GM06990 (cell line): ENCODE measurements around the gene LRP1B.

Experiments used
- DNase-seq: peaks from one replicate; pipeline ENCODE4 v3.0.0-alpha.2; 2011; ENCODE audit not compliant: insufficient read length; ENCODE audit errors: extremely low read depth
- H3K27me3 ChIP-seq: replicated peaks from 2 replicates; pipeline ENCODE4 v1.6.0; 2011; ENCODE audit warnings: low read length; ENCODE audit not compliant: control insufficient read depth, insufficient read depth
- H3K36me3 ChIP-seq: 2 replicates; pipeline ENCODE4 v1.5.1; 2011; ENCODE audit warnings: low read length; ENCODE audit not compliant: control insufficient read depth, insufficient read depth
- H3K4me3 ChIP-seq: replicated peaks from 2 replicates; pipeline ENCODE4 v1.5.1; 2011; ENCODE audit warnings: low read depth, mild to moderate bottlenecking, control low read depth, low read length
- CTCF ChIP-seq: IDR thresholded peaks from 2 replicates; pipeline ENCODE4 v1.5.1; 2011; ENCODE audit warnings: low read length, control low read depth, mild to moderate bottlenecking, inconsistent platforms; ENCODE audit not compliant: insufficient read depth, poor library complexity, severe bottlenecking

The LRP1B gene

GRCh38 chr2:141105763-141106162 lies 1025.1 kb downstream of the LRP1B start:
- Histone ChIP-seq H3K36me3 (no peaks in the 10 kb centered on the region), H3K27me3 (no peaks in the 10 kb centered on the region), H3K4me3 (no peak overlapping the region)
- TF ChIP-seq CTCF = no peak
- no peak for DNase-seq

- no peak for TF ChIP-seq CTCF
Observed at GRCh38 chr2:141103216-141103615, 1027.6 kb downstream of the LRP1B start.

GRCh38 chr2:141079231-141079630 lies 1051.6 kb downstream of the LRP1B start:
- Histone ChIP-seq H3K4me3 (no peak overlapping the region), H3K36me3 (no peaks in the 10 kb centered on the region), H3K27me3 (no peaks in the 10 kb centered on the region)
- TF ChIP-seq CTCF = no peak
- no peak for DNase-seq

More at GRCh38 chr2:141103216-141103615, 1027.6 kb downstream of the LRP1B start:
- Histone ChIP-seq H3K4me3 (no peak overlapping the region), H3K36me3 (no peaks in the 10 kb centered on the region), H3K27me3 (no peaks in the 10 kb centered on the region)
- DNase-seq = no peak

GRCh38 chr2:141075753-141076152 lies 1055.1 kb downstream of the LRP1B start:
- Histone ChIP-seq H3K36me3 (no peaks in the 10 kb centered on the region), H3K4me3 (no peak overlapping the region), H3K27me3 (no peaks in the 10 kb centered on the region)
- no peak for TF ChIP-seq CTCF
- no peak for DNase-seq

- Histone ChIP-seq H3K27me3 (no peaks in the 10 kb centered on the region), H3K4me3 (no peak overlapping the region), H3K36me3 (no peaks in the 10 kb centered on the region)
- no peak for DNase-seq
- TF ChIP-seq CTCF = no peak
Observed at GRCh38 chr2:141068053-141068682, 1062.6 kb downstream of the LRP1B start.

- Histone ChIP-seq H3K4me3 (no peak overlapping the region), H3K36me3 (no peaks in the 10 kb centered on the region), H3K27me3 (no peaks in the 10 kb centered on the region)
- DNase-seq = no peak
- TF ChIP-seq CTCF = no peak
Observed at GRCh38 chr2:141065042-141065441, 1065.8 kb downstream of the LRP1B start.
